ENCODE data around the gene NKX2-4. TPM values are rescaled to one million over a fixed set of nuclear protein-coding genes. Genes with fewer than 3 reads are reported as not detected.
"Not testable (repeated sequence)": the region's sequence is repeated elsewhere in the genome, so short reads cannot be mapped to it uniquely, and the experiment has no call there.

The NKX2-4 gene
- not detected for polyA plus RNA-seq (ENCODE audit: insufficient read length in 4 of 4)

- no peak for DNase-seq (ENCODE audit: low read depth in 4 of 4, low spot score in 3 of 4)
Measured at GRCh38 chr20:21397341-21398108, at the start of gene NKX2-4. TSS of gene NKX2-4 (minus strand) at chr20:21397526. CDS start at chr20:21397399, 127 bp downstream.

GRCh38 chr20:21437816-21438215 is 40.5 kb upstream of the NKX2-4 start:
- no peak for DNase-seq (ENCODE audit: low read depth in 4 of 4, low spot score in 3 of 4)

- no peak for DNase-seq (ENCODE audit: low read depth in 4 of 4, low spot score in 3 of 4)
Measured at GRCh38 chr20:21437248-21437647, 39.9 kb upstream of the NKX2-4 start.

- no peak for DNase-seq (ENCODE audit: low read depth in 4 of 4, low spot score in 3 of 4)
Measured at GRCh38 chr20:21436205-21436604, 38.9 kb upstream of the NKX2-4 start.

- DNase-seq (ENCODE audit: low read depth in 4 of 4, low spot score in 3 of 4), result no peak
Measured at GRCh38 chr20:21435576-21435975, 38.2 kb upstream of the NKX2-4 start.

GRCh38 chr20:21433329-21433890 is 36.1 kb upstream of the NKX2-4 start:
- DNase-seq (ENCODE audit: low read depth in 4 of 4, low spot score in 3 of 4), result no peak

- DNase-seq (ENCODE audit: low read depth in 4 of 4, low spot score in 3 of 4), result no peak
Measured at GRCh38 chr20:21432911-21433310, 35.6 kb upstream of the NKX2-4 start.

GRCh38 chr20:21430020-21430419 is 32.7 kb upstream of the NKX2-4 start:
- DNase-seq (ENCODE audit: low read depth in 4 of 4, low spot score in 3 of 4), result peak; percentile 16 to 52 (median 28)

- DNase-seq (ENCODE audit: low read depth in 4 of 4, low spot score in 3 of 4), result no peak
Measured at GRCh38 chr20:21424846-21425245, 27.5 kb upstream of the NKX2-4 start.

GRCh38 chr20:21423712-21424111 is 26.4 kb upstream of the NKX2-4 start:
- DNase-seq (ENCODE audit: low read depth in 4 of 4, low spot score in 3 of 4), result not testable (repeated sequence)

- DNase-seq (ENCODE audit: low read depth in 4 of 4, low spot score in 3 of 4), result no peak
Measured at GRCh38 chr20:21421601-21422236, 24.4 kb upstream of the NKX2-4 start.

- DNase-seq (ENCODE audit: low read depth in 4 of 4, low spot score in 3 of 4), result not testable (repeated sequence)
Measured at GRCh38 chr20:21419147-21419546, 21.8 kb upstream of the NKX2-4 start.

- not testable (repeated sequence) for DNase-seq (ENCODE audit: low read depth in 4 of 4, low spot score in 3 of 4)
Measured at GRCh38 chr20:21413996-21414395, 16.7 kb upstream of the NKX2-4 start.

- no peak for DNase-seq (ENCODE audit: low read depth in 4 of 4, low spot score in 3 of 4)
Measured at GRCh38 chr20:21411725-21412124, 14.4 kb upstream of the NKX2-4 start.

GRCh38 chr20:21399005-21399475 is 1.7 kb upstream of the NKX2-4 start:
- peak in 1 of 4 donors; percentile 8 for DNase-seq (ENCODE audit: low read depth in 4 of 4, low spot score in 3 of 4)

GRCh38 chr20:21398109-21399004 is 1.0 kb upstream of the NKX2-4 start:
- peak in 1 of 4 donors; percentile 20 for DNase-seq (ENCODE audit: low read depth in 4 of 4, low spot score in 3 of 4)

- DNase-seq (ENCODE audit: low read depth in 4 of 4, low spot score in 3 of 4), result no peak
Measured at GRCh38 chr20:21396599-21397340, 556 bp downstream of the NKX2-4 start.

GRCh38 chr20:21395666-21396598 is 1.4 kb downstream of the NKX2-4 start:
- DNase-seq (ENCODE audit: low read depth in 4 of 4, low spot score in 3 of 4), result no peak

All from right renal pelvis (tissue), 4 donors.